Endodermal cell (in vitro differentiated cells): ENCODE data around the gene LONP1. TPM values are rescaled to one million over a fixed set of nuclear protein-coding genes. Genes with fewer than 3 reads are reported as not detected.
A peak's percentile ranks its signal among the peaks of the same experiment; 100 is the strongest.

Experiments used
- DNase-seq: peaks from one replicate; pipeline ENCODE4 v3.0.0-alpha.2; 2017
- H3K27ac ChIP-seq: 2 replicates; pipeline ENCODE4 v1.5.1; 2013; ENCODE audit warnings: mild to moderate bottlenecking, low read depth, low read length, moderate library complexity
- H3K27me3 ChIP-seq: 2 replicates; pipeline ENCODE4 v1.6.1; 2013; ENCODE audit warnings: mild to moderate bottlenecking, low read length, moderate library complexity; ENCODE audit not compliant: insufficient read depth, control insufficient read depth, poor library complexity, severe bottlenecking
- H3K36me3 ChIP-seq: 2 replicates; pipeline ENCODE4 v1.7.0; 2013; ENCODE audit warnings: mild to moderate bottlenecking, low read length, moderate library complexity; ENCODE audit not compliant: control insufficient read depth, insufficient read depth
- H3K4me1 ChIP-seq: one replicate; pipeline ENCODE4 v1.7.0; 2013; ENCODE audit warnings: low read length; ENCODE audit not compliant: control insufficient read depth, insufficient read depth
- H3K4me3 ChIP-seq: 2 replicates; pipeline ENCODE4 v1.5.1; 2013; ENCODE audit warnings: mild to moderate bottlenecking, low read length, moderate library complexity
- H3K9ac ChIP-seq: 2 replicates; pipeline ENCODE4 v1.6.1; 2013; ENCODE audit warnings: mild to moderate bottlenecking, low read length, moderate library complexity; ENCODE audit not compliant: poor library complexity, severe bottlenecking; ENCODE audit errors: extremely low read depth
- H3K9me3 ChIP-seq: 2 replicates; pipeline ENCODE4 v1.6.1; 2013; ENCODE audit warnings: mild to moderate bottlenecking, low read length, moderate library complexity; ENCODE audit not compliant: control insufficient read depth
- H3K27ac Mint-ChIP-seq: 2 replicates; pipeline ENCODE4 v1.8.0; 2020; ENCODE audit warnings: mixed read lengths
- H3K27me3 Mint-ChIP-seq: 2 replicates; pipeline ENCODE4 v1.8.0; 2021; ENCODE audit warnings: mild to moderate bottlenecking, mixed read lengths; ENCODE audit not compliant: insufficient read depth
- H3K36me3 Mint-ChIP-seq: 2 replicates; pipeline ENCODE4 v1.8.0; 2020; ENCODE audit warnings: low read depth, mixed read lengths
- H3K4me1 Mint-ChIP-seq: 2 replicates; pipeline ENCODE4 v1.8.0; 2020; ENCODE audit warnings: mixed read lengths
- H3K4me3 Mint-ChIP-seq: 2 replicates; pipeline ENCODE4 v1.8.0; 2020; ENCODE audit warnings: mild to moderate bottlenecking, moderate library complexity, mixed read lengths
- H3K9me3 Mint-ChIP-seq: 2 replicates; pipeline ENCODE4 v1.8.0; 2020; ENCODE audit warnings: mild to moderate bottlenecking, mixed read lengths
- WGBS, 2 experiments: methylation state at CpG; one replicate each; pipeline versions ENCODE4 v1.1.5 to v1.1.7; 2013; ENCODE audit warnings: missing lambda C conversion rate in 2 of 2, mixed read lengths in 1 of 2; ENCODE audit not compliant: insufficient coverage in 1 of 2, insufficient read length in 1 of 2; 5-methylcytosine and 5-hydroxymethylcytosine counted together
- total RNA-seq, 2 donors: library from RNA; stranded (reverse); fragmentation: NEBNext Ultra II Directional in 1 of 2; extraction: Animal tissue kit (Norgen Biotek cat#: 25700) in 1 of 2; gene quantifications; 2 replicates in 1 of 2; 3 replicates in 1 of 2; pipeline ENCODE4 v1.2.1, GENCODE V29; 2021
- TF ChIP-seq, protein P1 (sequence below): fragments of 200-600 bp; sonication (generic); conservative IDR thresholded peaks from 2 replicates; pipeline ENCODE4 v1.5.0; 2021; ENCODE audit warnings: antibody characterized with exemption, mild to moderate bottlenecking

LONP1 gene
- total RNA-seq, 2 donors from 2014 or later: 97.1 to 109 TPM

DNA sequence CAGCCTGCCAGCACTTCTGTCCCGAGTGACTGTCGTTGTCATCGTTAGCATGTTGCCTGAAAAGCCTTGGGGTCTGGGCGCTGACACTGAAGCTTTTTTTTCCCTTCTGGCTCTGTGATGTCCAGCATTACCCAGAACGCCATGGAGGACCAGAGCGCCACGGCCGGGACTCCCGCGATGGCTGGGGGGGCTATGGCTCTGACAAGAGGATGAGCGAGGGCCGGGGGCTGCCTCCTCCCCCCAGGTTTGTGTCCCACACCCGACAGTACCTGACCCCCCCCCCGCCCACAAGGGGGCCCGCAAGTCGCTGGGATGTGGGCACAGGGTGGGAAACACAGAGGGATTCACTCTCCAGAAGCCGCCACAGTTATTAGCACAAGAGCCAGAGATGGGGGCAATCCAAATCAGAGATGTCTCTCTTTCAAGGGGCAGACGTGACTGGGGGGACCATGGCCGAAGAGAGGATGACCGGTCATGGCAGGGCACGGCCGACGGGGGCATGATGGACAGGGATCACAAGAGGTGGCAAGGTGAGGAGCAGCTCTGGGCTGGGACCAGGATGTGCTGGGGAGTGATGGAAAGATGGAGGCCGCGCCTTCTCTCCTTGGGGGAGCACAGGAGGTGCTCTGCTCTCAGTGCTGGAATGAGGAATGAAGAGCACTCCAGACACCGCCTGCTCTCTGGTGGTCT lies 52.9 kb downstream of the LONP1 start:
- Histone ChIP-seq H3K9me3 (no peaks in the 10 kb centered on the region), H3K9ac (no peak overlapping the region), H3K36me3 (peaks cover 84% of the 10 kb centered on the region), H3K4me1 (no peaks in the 10 kb centered on the region), H3K27ac (no peak overlapping the region), H3K27me3 (no peaks in the 10 kb centered on the region), H3K4me3 (no peak overlapping the region)
- 93 to 96% methylated on average over 12 to 25 of the region's 26 CpGs for WGBS, 2 experiments
- Mint-ChIP-seq H3K4me1 (peaks cover 6% of the 10 kb centered on the region), H3K4me3 (no peak overlapping the region), H3K36me3 (peaks cover 79% of the 10 kb centered on the region), H3K27me3 (no peaks in the 10 kb centered on the region), H3K27ac (peak overlapping the region; percentile 85), H3K9me3 (no peaks in the 10 kb centered on the region)
- TF ChIP-seq, protein P1, sequence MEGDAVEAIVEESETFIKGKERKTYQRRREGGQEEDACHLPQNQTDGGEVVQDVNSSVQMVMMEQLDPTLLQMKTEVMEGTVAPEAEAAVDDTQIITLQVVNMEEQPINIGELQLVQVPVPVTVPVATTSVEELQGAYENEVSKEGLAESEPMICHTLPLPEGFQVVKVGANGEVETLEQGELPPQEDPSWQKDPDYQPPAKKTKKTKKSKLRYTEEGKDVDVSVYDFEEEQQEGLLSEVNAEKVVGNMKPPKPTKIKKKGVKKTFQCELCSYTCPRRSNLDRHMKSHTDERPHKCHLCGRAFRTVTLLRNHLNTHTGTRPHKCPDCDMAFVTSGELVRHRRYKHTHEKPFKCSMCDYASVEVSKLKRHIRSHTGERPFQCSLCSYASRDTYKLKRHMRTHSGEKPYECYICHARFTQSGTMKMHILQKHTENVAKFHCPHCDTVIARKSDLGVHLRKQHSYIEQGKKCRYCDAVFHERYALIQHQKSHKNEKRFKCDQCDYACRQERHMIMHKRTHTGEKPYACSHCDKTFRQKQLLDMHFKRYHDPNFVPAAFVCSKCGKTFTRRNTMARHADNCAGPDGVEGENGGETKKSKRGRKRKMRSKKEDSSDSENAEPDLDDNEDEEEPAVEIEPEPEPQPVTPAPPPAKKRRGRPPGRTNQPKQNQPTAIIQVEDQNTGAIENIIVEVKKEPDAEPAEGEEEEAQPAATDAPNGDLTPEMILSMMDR: no peak
- DNase-seq: peak; percentile 44

DNA sequence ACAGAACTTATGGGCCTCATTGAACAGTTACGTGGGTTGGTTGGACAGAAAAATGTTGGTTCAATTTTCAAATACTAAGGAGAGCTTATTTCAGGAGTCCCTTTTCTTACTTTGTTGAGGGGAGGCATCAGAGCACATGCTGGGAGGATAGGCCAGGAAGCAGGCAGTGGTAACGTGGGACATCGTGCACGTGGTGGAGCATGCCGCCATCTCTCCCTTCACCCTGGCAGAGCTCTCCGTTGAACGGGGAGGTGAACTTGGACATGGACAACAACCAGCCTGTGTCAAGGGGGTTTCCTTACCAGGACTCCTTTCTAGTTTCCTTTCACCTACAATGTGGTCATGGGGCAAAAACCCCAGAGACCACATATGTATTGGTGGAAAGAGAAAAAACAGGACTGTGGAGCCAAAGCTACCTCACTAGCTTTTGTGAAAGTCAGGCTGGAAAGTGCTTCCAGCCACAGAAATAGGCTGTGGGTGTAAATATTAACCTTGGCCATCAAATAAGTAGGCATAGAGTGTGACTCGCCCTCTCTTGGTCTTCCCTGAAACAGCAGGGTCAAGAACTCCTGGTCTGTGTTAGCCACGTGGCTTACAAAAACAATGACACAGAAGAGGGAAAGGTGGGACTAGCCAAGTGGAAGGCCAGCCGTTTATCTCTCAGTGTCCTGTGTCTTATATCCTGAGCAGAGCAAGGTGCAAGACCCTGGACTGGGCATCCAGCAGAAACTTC lies 54.0 kb downstream of the LONP1 start:
- H3K27me3 ChIP-seq: no peaks in the 10 kb centered on the region
- no peaks in the 10 kb centered on the region for H3K9me3 ChIP-seq
- DNase-seq: no peak
- H3K27ac ChIP-seq: no peak overlapping the region
- H3K4me3 ChIP-seq: no peak overlapping the region
- TF ChIP-seq, protein P1: peak; percentile 36
- WGBS, 2 experiments: 93 to 95% methylated on average over 4 to 10 of the region's 10 CpGs
- H3K27ac Mint-ChIP-seq: peak overlapping the region; percentile 32
- no peaks in the 10 kb centered on the region for H3K9me3 Mint-ChIP-seq
- H3K4me1 ChIP-seq: no peaks in the 10 kb centered on the region
- peaks cover 90% of the 10 kb centered on the region for H3K36me3 ChIP-seq
- H3K4me1 Mint-ChIP-seq: peaks cover 6% of the 10 kb centered on the region
- no peak overlapping the region for H3K4me3 Mint-ChIP-seq
- peaks cover 80% of the 10 kb centered on the region for H3K36me3 Mint-ChIP-seq
- H3K27me3 Mint-ChIP-seq: no peaks in the 10 kb centered on the region
- no peak overlapping the region for H3K9ac ChIP-seq

DNA sequence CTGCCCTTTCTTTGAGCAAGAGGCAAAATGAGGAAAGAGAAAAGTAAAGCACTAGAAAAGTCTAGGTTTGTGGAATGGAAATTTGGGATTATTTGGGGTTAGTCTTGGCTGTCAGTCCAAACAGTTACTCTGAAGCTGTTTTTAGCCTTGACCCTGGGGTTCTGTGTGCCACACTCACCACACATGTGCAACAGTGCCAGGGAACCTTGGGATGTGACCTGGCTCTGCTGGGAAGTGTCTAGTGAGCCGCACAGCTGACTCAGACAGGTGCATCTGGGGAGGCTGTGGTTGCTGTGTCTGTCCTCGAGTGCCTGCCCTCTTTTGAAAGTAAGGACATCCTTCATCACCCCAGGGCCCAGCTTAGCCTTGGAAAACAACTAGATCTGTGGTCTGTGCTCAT lies 55.4 kb downstream of the LONP1 start:
- Histone ChIP-seq H3K27ac (no peak overlapping the region), H3K9ac (no peak overlapping the region), H3K27me3 (no peaks in the 10 kb centered on the region), H3K9me3 (no peaks in the 10 kb centered on the region), H3K4me1 (no peaks in the 10 kb centered on the region), H3K4me3 (no peak overlapping the region), H3K36me3 (peaks cover 90% of the 10 kb centered on the region)
- TF ChIP-seq, protein P1: no peak
- Mint-ChIP-seq H3K36me3 (peaks cover 80% of the 10 kb centered on the region), H3K27ac (no peak overlapping the region), H3K9me3 (no peaks in the 10 kb centered on the region), H3K4me3 (no peak overlapping the region), H3K4me1 (peaks cover 6% of the 10 kb centered on the region), H3K27me3 (no peaks in the 10 kb centered on the region)
- no peak for DNase-seq
- 92 to 100% methylated on average over 2 of the region's 2 CpGs for WGBS, 2 experiments
